ENCODE measurements around the gene RNF223. TPM values are rescaled to one million over a fixed set of nuclear protein-coding genes. Genes with fewer than 3 reads are reported as not detected.

RNF223 gene
- total RNA-seq, 4 donors from 2014 or later: not detected

GRCh38 chr1:1043921-1044320 is 30.2 kb downstream of the RNF223 start:
- no peak for TF ChIP-seq CTCF (IDR thresholded peaks at IDR 0.05)
- TF ChIP-seq POLR2A (IDR thresholded peaks at IDR 0.05): no peak
- Histone ChIP-seq H3K36me3 (no peaks in the 10 kb centered on the region), H3K9me3 (no peaks in the 10 kb centered on the region), H3K27ac (no peak overlapping the region), H3K4me1 (peaks cover 9 to 11% of the 10 kb centered on the region in 2 donors), H3K4me3 (no peak overlapping the region), H3K27me3 (no peaks in the 10 kb centered on the region)
- no peak for DNase-seq
- intact Hi-C loops (cut with DNase I; ENCODE audit: low total_unique reads): no loop called here

- Histone ChIP-seq H3K9me3 (no peaks in the 10 kb centered on the region), H3K4me3 (no peak overlapping the region), H3K4me1 (peaks cover 9 to 11% of the 10 kb centered on the region in 2 donors), H3K36me3 (no peaks in the 10 kb centered on the region), H3K27ac (no peak overlapping the region), H3K27me3 (no peaks in the 10 kb centered on the region)
- TF ChIP-seq CTCF (IDR thresholded peaks at IDR 0.05) (no peak), POLR2A (IDR thresholded peaks at IDR 0.05) (no peak)
- intact Hi-C loops (cut with DNase I; ENCODE audit: low total_unique reads): no loop called here
- DNase-seq: no peak
Observed at GRCh38 chr1:1043411-1043810, 30.7 kb downstream of the RNF223 start.

GRCh38 chr1:1042835-1043234 is 31.3 kb downstream of the RNF223 start:
- no peaks in the 10 kb centered on the region for H3K9me3 ChIP-seq
- intact Hi-C loops (cut with DNase I; ENCODE audit: low total_unique reads): no loop called here

GRCh38 chr1:1041873-1042272 is 32.2 kb downstream of the RNF223 start:
- TF ChIP-seq POLR2A (IDR thresholded peaks at IDR 0.05) (no peak), CTCF (IDR thresholded peaks at IDR 0.05) (no peak)
- Histone ChIP-seq H3K27me3 (no peaks in the 10 kb centered on the region), H3K4me1 (peaks cover 9 to 11% of the 10 kb centered on the region in 2 donors), H3K9me3 (no peaks in the 10 kb centered on the region), H3K27ac (no peak overlapping the region), H3K4me3 (no peak overlapping the region), H3K36me3 (no peaks in the 10 kb centered on the region)
- intact Hi-C loops (cut with DNase I; ENCODE audit: low total_unique reads): no loop called here
- no peak for DNase-seq

More at GRCh38 chr1:1042835-1043234, 31.3 kb downstream of the RNF223 start:
- Histone ChIP-seq H3K27ac (no peak overlapping the region), H3K4me3 (no peak overlapping the region), H3K27me3 (no peaks in the 10 kb centered on the region), H3K4me1 (peaks cover 9 to 11% of the 10 kb centered on the region in 2 donors), H3K36me3 (no peaks in the 10 kb centered on the region)
- TF ChIP-seq CTCF (IDR thresholded peaks at IDR 0.05): no peak
- no peak for TF ChIP-seq POLR2A (IDR thresholded peaks at IDR 0.05)
- DNase-seq: no peak

GRCh38 chr1:1041092-1041523 is 33.0 kb downstream of the RNF223 start:
- H3K4me3 ChIP-seq: no peak overlapping the region
- no peaks in the 10 kb centered on the region for H3K36me3 ChIP-seq
- TF ChIP-seq POLR2A (IDR thresholded peaks at IDR 0.05) (no peak), CTCF (IDR thresholded peaks at IDR 0.05) (no peak)
- peaks cover 9 to 11% of the 10 kb centered on the region in 2 donors for H3K4me1 ChIP-seq
- H3K9me3 ChIP-seq: no peaks in the 10 kb centered on the region
- no peak for DNase-seq
- no peaks in the 10 kb centered on the region for H3K27me3 ChIP-seq
- intact Hi-C loops (cut with DNase I; ENCODE audit: low total_unique reads): no loop called here
- H3K27ac ChIP-seq: no peak overlapping the region
